ENCODE data around the gene NRAS.

DNA sequence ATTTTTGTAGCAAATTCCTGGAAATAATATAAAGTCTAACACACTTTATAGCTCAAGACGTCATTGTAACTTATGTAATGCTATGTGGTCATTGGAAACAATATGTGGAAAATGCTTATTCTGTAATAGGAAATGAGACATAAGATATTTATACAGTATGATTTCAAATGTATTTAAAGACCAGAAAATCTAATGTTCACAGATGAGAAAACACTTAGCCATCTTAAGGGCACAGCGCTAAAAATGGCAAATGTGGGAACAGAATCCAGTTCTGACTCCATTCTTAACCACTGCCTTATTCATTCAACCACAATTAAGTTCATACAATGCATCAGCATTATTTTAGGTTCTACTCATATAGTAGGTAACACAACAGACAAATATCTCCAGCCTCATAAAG lies 28.7 kb upstream of the NRAS start:
- TF ChIP-seq, protein P1, sequence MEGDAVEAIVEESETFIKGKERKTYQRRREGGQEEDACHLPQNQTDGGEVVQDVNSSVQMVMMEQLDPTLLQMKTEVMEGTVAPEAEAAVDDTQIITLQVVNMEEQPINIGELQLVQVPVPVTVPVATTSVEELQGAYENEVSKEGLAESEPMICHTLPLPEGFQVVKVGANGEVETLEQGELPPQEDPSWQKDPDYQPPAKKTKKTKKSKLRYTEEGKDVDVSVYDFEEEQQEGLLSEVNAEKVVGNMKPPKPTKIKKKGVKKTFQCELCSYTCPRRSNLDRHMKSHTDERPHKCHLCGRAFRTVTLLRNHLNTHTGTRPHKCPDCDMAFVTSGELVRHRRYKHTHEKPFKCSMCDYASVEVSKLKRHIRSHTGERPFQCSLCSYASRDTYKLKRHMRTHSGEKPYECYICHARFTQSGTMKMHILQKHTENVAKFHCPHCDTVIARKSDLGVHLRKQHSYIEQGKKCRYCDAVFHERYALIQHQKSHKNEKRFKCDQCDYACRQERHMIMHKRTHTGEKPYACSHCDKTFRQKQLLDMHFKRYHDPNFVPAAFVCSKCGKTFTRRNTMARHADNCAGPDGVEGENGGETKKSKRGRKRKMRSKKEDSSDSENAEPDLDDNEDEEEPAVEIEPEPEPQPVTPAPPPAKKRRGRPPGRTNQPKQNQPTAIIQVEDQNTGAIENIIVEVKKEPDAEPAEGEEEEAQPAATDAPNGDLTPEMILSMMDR (IDR thresholded peaks at IDR 0.05) = no peak
- TF ChIP-seq POLR2AphosphoS5 (IDR thresholded peaks at IDR 0.05) (no peak), POLR2A (IDR thresholded peaks at IDR 0.05; ENCODE audit: low read depth) (no peak), EP300 (IDR thresholded peaks at IDR 0.05) (no peak)

Measured in esophagus muscularis mucosa (tissue), 4 donors.